HepG2 (cell line): ENCODE measurements around the gene TPH1. TPM values are rescaled to one million over a fixed set of nuclear protein-coding genes. Genes with fewer than 3 reads are reported as not detected.

Experiments
- ARHGAP35 ChIP-seq: sonication (generic); formaldehyde crosslinking; IDR thresholded peaks from 2 replicates; pipeline ENCODE4 v1.9.0; 2022; ENCODE audit warnings: mild to moderate bottlenecking, inconsistent platforms, moderate library complexity, missing genetic modification reagents, borderline replicate concordance
- ASH2L ChIP-seq: fragments of 300-600, 200-600 bp; sonication (generic); IDR thresholded peaks from 2 replicates; pipeline ENCODE4 v1.7.0; 2017; ENCODE audit warnings: low read depth, mild to moderate bottlenecking, moderate library complexity, mixed read lengths, low read length; ENCODE audit not compliant: insufficient read length
- DBP ChIP-seq: sonication (generic); formaldehyde crosslinking; IDR thresholded peaks from 2 replicates; pipeline ENCODE4 v1.4.0; 2020; ENCODE audit warnings: missing genetic modification reagents; ENCODE audit errors: not compliant biosample characterization
- FUBP1 ChIP-seq: sonication (generic); formaldehyde crosslinking; IDR thresholded peaks from 2 replicates; pipeline ENCODE4 v1.5.1; 2020; ENCODE audit warnings: missing genetic modification reagents, mild to moderate bottlenecking, borderline replicate concordance
- HDAC1 ChIP-seq: sonication (generic); formaldehyde crosslinking; IDR thresholded peaks from 2 replicates; pipeline ENCODE4 v1.5.1; 2020; ENCODE audit warnings: mild to moderate bottlenecking, missing genetic modification reagents
- HMGXB4 ChIP-seq, 2 experiments: sonication (generic) in 1 of 2; formaldehyde crosslinking in 1 of 2; IDR thresholded peaks; 2 replicates each; pipeline versions ENCODE4 v1.4.0 to v1.6.1; 2018 to 2020; ENCODE audit warnings: missing genetic modification reagents in 2 of 2, borderline replicate concordance in 1 of 2, low read depth in 1 of 2, mild to moderate bottlenecking in 1 of 2, missing biosample characterization in 1 of 2
- MTF2 ChIP-seq: sonication (generic); formaldehyde crosslinking; IDR thresholded peaks from 2 replicates; pipeline ENCODE4 v1.5.0; 2020; ENCODE audit warnings: missing genetic modification reagents, borderline replicate concordance
- REPIN1 ChIP-seq: sonication (generic); formaldehyde crosslinking; IDR thresholded peaks from 2 replicates; pipeline ENCODE4 v1.8.0; 2022; ENCODE audit warnings: missing genetic modification reagents, low read depth, mild to moderate bottlenecking, borderline replicate concordance
- YEATS4 ChIP-seq: sonication (generic); formaldehyde crosslinking; IDR thresholded peaks from 2 replicates; pipeline ENCODE4 v1.4.0; 2020; ENCODE audit warnings: missing genetic modification reagents, borderline replicate concordance
- ZFP37 ChIP-seq: sonication (generic); formaldehyde crosslinking; IDR thresholded peaks from 2 replicates; pipeline ENCODE4 v1.4.0; 2020; ENCODE audit warnings: missing genetic modification reagents, borderline replicate concordance
- ZNF121 ChIP-seq: sonication (generic); formaldehyde crosslinking; IDR thresholded peaks from 2 replicates; pipeline ENCODE4 v1.5.0; 2020; ENCODE audit warnings: mild to moderate bottlenecking, missing genetic modification reagents
- ZNF143 ChIP-seq: sonication (generic); formaldehyde crosslinking; IDR thresholded peaks from 2 replicates; pipeline ENCODE4 v1.4.0; 2020; ENCODE audit warnings: missing genetic modification reagents
- ZNF724P ChIP-seq: sonication (generic); formaldehyde crosslinking; IDR thresholded peaks from 2 replicates; pipeline ENCODE4 v1.8.0; 2022; ENCODE audit warnings: missing genetic modification reagents, borderline replicate concordance
- ZNF850 ChIP-seq: sonication (generic); formaldehyde crosslinking; conservative IDR thresholded peaks from 2 replicates; pipeline ENCODE4 v1.9.0; 2021; ENCODE audit warnings: mild to moderate bottlenecking, missing genetic modification reagents
- polyA plus RNA-seq, 8 experiments: library from polyadenylated mRNA; depleted of rRNA in 3 of 8; stranded (reverse) in 7 of 8; unstranded in 1 of 8; fragments of >200 nt; fragmentation: Illumina TruSeq in 4 of 8; extraction: Trizol in 4 of 8; gene quantifications; 2 replicates each; pipeline versions ENCODE4 v1.2.1 to v1.2.3, GENCODE V29; 2011 to 2016; ENCODE audit warnings: low read depth in 4 of 8, missing spikeins in 1 of 8, mixed read lengths in 1 of 8; ENCODE audit not compliant: insufficient read depth in 1 of 8
- total RNA-seq, 5 experiments: library from RNA; depleted of rRNA; stranded (reverse); fragments of >200 nt; fragmentation: Illumina TruSeq; extraction: Trizol; gene quantifications; 2 replicates each; pipeline ENCODE4 v1.2.3, GENCODE V29; 2016; ENCODE audit warnings: low read depth in 1 of 5
- TF ChIP-seq, protein P1 (sequence below): sonication (generic); formaldehyde crosslinking; IDR thresholded peaks from 2 replicates; pipeline ENCODE4 v1.5.0; 2020; ENCODE audit warnings: mild to moderate bottlenecking, missing genetic modification reagents
- TF ChIP-seq, protein P2 (sequence below): sonication (generic); formaldehyde crosslinking; IDR thresholded peaks from 2 replicates; pipeline ENCODE4 v1.8.0; 2022; ENCODE audit warnings: missing genetic modification reagents, mild to moderate bottlenecking, borderline replicate concordance
- TF ChIP-seq, protein P3 (sequence below): sonication (generic); formaldehyde crosslinking; IDR thresholded peaks from 2 replicates; pipeline ENCODE4 v1.4.0; 2020; ENCODE audit warnings: missing genetic modification reagents, low read depth, mild to moderate bottlenecking, borderline replicate concordance

Gene TPH1
- total and polyA plus RNA-seq, 2 of the 13 experiments (the other 11 are each of a cell fraction or from before 2014, with no cell fraction given): 0.26 to 0.53 TPM

DNA sequence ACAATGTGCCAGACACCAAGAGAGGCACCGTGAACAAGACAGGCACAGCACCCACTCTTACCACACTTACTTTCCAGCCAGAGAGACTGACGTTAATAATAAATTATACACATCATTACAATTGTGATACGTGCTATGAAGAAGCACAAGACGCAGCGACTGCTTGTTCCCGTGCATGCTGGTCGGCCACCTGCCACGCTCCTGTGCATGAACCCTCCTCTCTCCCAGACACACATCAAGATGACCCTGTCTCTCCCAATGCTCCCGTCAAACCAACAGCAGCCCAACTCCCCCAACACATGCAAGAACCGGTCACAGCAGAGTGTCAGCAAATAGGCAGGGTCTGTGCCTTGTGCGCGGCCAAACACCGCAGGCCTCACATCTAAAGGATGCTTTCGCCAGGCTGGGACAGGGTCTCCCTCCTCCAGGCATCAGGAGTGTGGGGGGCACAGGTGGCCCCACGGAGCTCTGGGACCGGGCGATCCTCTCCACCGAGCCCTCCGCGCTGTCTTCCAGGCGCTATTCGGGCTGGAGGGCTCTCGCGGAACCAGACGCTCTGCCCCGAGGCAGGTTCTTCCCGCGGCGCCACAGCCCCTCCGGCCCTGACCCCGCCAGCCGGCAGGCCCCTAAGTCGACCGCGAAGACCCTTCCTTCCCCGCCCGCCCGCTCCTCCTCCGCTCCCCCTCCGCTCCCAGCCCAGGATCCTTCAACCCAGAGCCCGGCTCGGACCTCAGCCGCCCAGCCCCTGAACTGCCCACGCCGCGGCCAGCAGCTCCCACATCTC, 33.8 kb downstream of the TPH1 start (continued):
- TF ChIP-seq, protein P1, sequence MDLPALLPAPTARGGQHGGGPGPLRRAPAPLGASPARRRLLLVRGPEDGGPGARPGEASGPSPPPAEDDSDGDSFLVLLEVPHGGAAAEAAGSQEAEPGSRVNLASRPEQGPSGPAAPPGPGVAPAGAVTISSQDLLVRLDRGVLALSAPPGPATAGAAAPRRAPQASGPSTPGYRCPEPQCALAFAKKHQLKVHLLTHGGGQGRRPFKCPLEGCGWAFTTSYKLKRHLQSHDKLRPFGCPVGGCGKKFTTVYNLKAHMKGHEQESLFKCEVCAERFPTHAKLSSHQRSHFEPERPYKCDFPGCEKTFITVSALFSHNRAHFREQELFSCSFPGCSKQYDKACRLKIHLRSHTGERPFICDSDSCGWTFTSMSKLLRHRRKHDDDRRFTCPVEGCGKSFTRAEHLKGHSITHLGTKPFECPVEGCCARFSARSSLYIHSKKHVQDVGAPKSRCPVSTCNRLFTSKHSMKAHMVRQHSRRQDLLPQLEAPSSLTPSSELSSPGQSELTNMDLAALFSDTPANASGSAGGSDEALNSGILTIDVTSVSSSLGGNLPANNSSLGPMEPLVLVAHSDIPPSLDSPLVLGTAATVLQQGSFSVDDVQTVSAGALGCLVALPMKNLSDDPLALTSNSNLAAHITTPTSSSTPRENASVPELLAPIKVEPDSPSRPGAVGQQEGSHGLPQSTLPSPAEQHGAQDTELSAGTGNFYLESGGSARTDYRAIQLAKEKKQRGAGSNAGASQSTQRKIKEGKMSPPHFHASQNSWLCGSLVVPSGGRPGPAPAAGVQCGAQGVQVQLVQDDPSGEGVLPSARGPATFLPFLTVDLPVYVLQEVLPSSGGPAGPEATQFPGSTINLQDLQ: 0 out of 2 replicates have a peak, but pooled peaks have one; percentile 36
- TF ChIP-seq HMGXB4 (CRISPR knock-in tag; IDR thresholded peaks at IDR 0.05; ENCODE audit: borderline replicate concordance in 1 of 2, low read depth in 1 of 2) (peak in 1 of 2 experiments; percentile 47; a peak in 2 of 4 replicates), MTF2 (no peak), YEATS4 (no peak), HDAC1 (CRISPR knock-in tag) (no peak), DBP (no peak), ARHGAP35 (CRISPR knock-in tag) (no peak), ZFP37 (CRISPR knock-in tag) (no peak), ZNF121 (CRISPR knock-in tag) (no peak), FUBP1 (CRISPR knock-in tag) (0 out of 2 replicates have a peak, but pooled peaks have one; percentile 23), ZNF724P (CRISPR knock-in tag) (0 out of 2 replicates have a peak, but pooled peaks have one; percentile 12), ZNF143 (CRISPR knock-in tag) (no peak; the same call in 1 of the 2 replicates), ASH2L (peak; percentile 8), ZNF850 (CRISPR knock-in tag) (no peak), REPIN1 (CRISPR knock-in tag) (no peak)
- TF ChIP-seq, protein P2, sequence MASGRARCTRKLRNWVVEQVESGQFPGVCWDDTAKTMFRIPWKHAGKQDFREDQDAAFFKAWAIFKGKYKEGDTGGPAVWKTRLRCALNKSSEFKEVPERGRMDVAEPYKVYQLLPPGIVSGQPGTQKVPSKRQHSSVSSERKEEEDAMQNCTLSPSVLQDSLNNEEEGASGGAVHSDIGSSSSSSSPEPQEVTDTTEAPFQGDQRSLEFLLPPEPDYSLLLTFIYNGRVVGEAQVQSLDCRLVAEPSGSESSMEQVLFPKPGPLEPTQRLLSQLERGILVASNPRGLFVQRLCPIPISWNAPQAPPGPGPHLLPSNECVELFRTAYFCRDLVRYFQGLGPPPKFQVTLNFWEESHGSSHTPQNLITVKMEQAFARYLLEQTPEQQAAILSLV (CRISPR knock-in tag): no peak
- TF ChIP-seq, protein P3, sequence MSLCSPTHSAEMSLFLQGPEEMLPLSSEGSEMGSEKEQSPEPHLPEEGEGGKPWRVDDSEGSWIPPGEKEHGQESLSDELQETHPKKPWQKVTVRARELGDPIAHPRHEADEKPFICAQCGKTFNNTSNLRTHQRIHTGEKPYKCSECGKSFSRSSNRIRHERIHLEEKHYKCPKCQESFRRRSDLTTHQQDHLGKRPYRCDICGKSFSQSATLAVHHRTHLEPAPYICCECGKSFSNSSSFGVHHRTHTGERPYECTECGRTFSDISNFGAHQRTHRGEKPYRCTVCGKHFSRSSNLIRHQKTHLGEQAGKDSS (CRISPR knock-in tag): 0 out of 2 replicates have a peak, but pooled peaks have one; percentile 69
